Measurements from ENCODE around the gene NPY.

DNA sequence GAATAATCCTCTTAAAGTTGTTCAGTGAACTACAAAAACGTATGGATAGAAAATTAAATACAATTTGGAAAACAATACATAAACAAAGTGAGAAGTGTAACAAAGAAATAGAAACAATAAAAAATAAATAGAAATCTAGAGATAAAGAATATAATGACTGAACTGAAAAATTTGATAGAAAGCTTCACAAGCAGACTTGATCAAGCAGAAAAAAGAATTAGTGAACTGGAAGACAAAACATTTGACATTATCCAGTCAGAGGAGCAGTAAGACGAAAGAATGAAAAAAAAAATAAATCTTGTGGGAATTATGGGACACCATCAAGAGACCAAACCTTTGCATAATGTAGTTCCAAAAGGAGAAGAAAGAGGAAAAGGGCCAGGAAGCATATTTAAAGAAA, 32.4 kb upstream of the NPY start:
- TF ChIP-seq POLR2A (IDR thresholded peaks at IDR 0.05) (no peak), EP300 (IDR thresholded peaks at IDR 0.05) (no peak)
- TF ChIP-seq, protein P1, sequence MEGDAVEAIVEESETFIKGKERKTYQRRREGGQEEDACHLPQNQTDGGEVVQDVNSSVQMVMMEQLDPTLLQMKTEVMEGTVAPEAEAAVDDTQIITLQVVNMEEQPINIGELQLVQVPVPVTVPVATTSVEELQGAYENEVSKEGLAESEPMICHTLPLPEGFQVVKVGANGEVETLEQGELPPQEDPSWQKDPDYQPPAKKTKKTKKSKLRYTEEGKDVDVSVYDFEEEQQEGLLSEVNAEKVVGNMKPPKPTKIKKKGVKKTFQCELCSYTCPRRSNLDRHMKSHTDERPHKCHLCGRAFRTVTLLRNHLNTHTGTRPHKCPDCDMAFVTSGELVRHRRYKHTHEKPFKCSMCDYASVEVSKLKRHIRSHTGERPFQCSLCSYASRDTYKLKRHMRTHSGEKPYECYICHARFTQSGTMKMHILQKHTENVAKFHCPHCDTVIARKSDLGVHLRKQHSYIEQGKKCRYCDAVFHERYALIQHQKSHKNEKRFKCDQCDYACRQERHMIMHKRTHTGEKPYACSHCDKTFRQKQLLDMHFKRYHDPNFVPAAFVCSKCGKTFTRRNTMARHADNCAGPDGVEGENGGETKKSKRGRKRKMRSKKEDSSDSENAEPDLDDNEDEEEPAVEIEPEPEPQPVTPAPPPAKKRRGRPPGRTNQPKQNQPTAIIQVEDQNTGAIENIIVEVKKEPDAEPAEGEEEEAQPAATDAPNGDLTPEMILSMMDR (IDR thresholded peaks at IDR 0.05): no peak

Data from sigmoid colon (tissue), 4 donors.